WTC11 (cell line): ENCODE measurements around the gene LLGL2. TPM values are rescaled to one million over a fixed set of nuclear protein-coding genes. Genes with fewer than 3 reads are reported as not detected.

Experiments used
- ATAC-seq: fragments of 200-7000 bp; cut with Tn5 transposase; 2 replicates; pipeline ENCODE4 v1.10.0; 2021; ENCODE audit warnings: mild to moderate bottlenecking, moderate library complexity
- CTCF ChIA-PET: fragments of 300-600 bp; sonication (Branson Sonifier 250); formaldehyde crosslinking; loops from one replicate; lab custom pipeline; 2021; ENCODE audit warnings: antibody characterized with exemption; lab: Charles Lee
- POLR2A ChIA-PET: fragments of 350-600 bp; sonication (Branson Sonifier 250); formaldehyde crosslinking; loops from one replicate; lab custom pipeline; 2021; ENCODE audit warnings: antibody characterized with exemption; lab: Charles Lee
- DNase-seq: peaks from one replicate; pipeline ENCODE4 v3.0.0; 2021; ENCODE audit warnings: low spot score
- H3K27ac Mint-ChIP-seq: 2 replicates; pipeline ENCODE4 v1.8.0; 2021; ENCODE audit warnings: mixed read lengths
- H3K27me3 Mint-ChIP-seq: 2 replicates; pipeline ENCODE4 v1.8.0; 2021; ENCODE audit warnings: low read depth, mild to moderate bottlenecking, moderate library complexity, mixed read lengths
- H3K36me3 Mint-ChIP-seq: 2 replicates; pipeline ENCODE4 v1.8.0; 2021; ENCODE audit warnings: mixed read lengths
- H3K4me1 Mint-ChIP-seq: 2 replicates; pipeline ENCODE4 v1.8.0; 2022; ENCODE audit warnings: mixed read lengths
- H3K4me3 Mint-ChIP-seq: 2 replicates; pipeline ENCODE4 v1.8.0; 2021; ENCODE audit warnings: mild to moderate bottlenecking, moderate library complexity, mixed read lengths
- H3K9me3 Mint-ChIP-seq: 2 replicates; pipeline ENCODE4 v1.8.0; 2021; ENCODE audit warnings: mixed read lengths
- CREB1 ChIP-seq: sonication (generic); formaldehyde crosslinking; IDR thresholded peaks from 2 replicates; pipeline ENCODE4 v1.8.0; 2023; ENCODE audit warnings: mild to moderate bottlenecking, missing genetic modification reagents
- ELF4 ChIP-seq: sonication (generic); formaldehyde crosslinking; IDR thresholded peaks from 2 replicates; pipeline ENCODE4 v1.8.1; 2022; ENCODE audit warnings: low read depth, mild to moderate bottlenecking, moderate library complexity, missing genetic modification reagents
- FOXP1 ChIP-seq: sonication (generic); formaldehyde crosslinking; IDR thresholded peaks from 2 replicates; pipeline ENCODE4 v1.8.0; 2022; ENCODE audit warnings: missing genetic modification reagents, mild to moderate bottlenecking, moderate library complexity, borderline replicate concordance
- KAT7 ChIP-seq: sonication (generic); formaldehyde crosslinking; IDR thresholded peaks from 2 replicates; pipeline ENCODE4 v1.8.1; 2023; ENCODE audit warnings: missing genetic modification reagents, mild to moderate bottlenecking, borderline replicate concordance
- TCF7 ChIP-seq: sonication (generic); formaldehyde crosslinking; IDR thresholded peaks from 2 replicates; pipeline ENCODE4 v1.8.0; 2022; ENCODE audit warnings: mild to moderate bottlenecking, low read depth, missing genetic modification reagents, moderate library complexity
- TP53 ChIP-seq: sonication (generic); formaldehyde crosslinking; IDR thresholded peaks from 2 replicates; pipeline ENCODE4 v1.8.1; 2023; ENCODE audit warnings: mild to moderate bottlenecking, missing genetic modification reagents
- ZNF121 ChIP-seq: sonication (generic); formaldehyde crosslinking; IDR thresholded peaks from 2 replicates; pipeline ENCODE4 v1.8.0; 2023; ENCODE audit warnings: missing genetic modification reagents
- ZNF219 ChIP-seq: sonication (generic); formaldehyde crosslinking; IDR thresholded peaks from 2 replicates; pipeline ENCODE4 v1.8.0; 2023; ENCODE audit warnings: missing genetic modification reagents, mild to moderate bottlenecking, borderline replicate concordance
- ZNF232 ChIP-seq: sonication (generic); formaldehyde crosslinking; IDR thresholded peaks from 2 replicates; pipeline ENCODE4 v1.8.0; 2022; ENCODE audit warnings: mild to moderate bottlenecking, missing genetic modification reagents
- ZNF263 ChIP-seq: sonication (generic); formaldehyde crosslinking; IDR thresholded peaks from 2 replicates; pipeline ENCODE4 v1.8.1; 2022; ENCODE audit warnings: low read depth, mild to moderate bottlenecking, moderate library complexity, missing genetic modification reagents
- ZNF396 ChIP-seq: fragments of 250-450 bp; sonication (Bioruptor Pico); IDR thresholded peaks from 2 replicates; pipeline ENCODE4 v1.8.0; 2021; ENCODE audit warnings: mild to moderate bottlenecking, moderate library complexity, borderline replicate concordance
- ZNF416 ChIP-seq: fragments of 250-450 bp; sonication (Bioruptor Pico); IDR thresholded peaks from 2 replicates; pipeline ENCODE4 v1.9.0; 2021; ENCODE audit warnings: mild to moderate bottlenecking, inconsistent platforms
- total RNA-seq: library from RNA; stranded (reverse); gene quantifications from 3 replicates; pipeline ENCODE4 v1.2.3, GENCODE V29; 2021
- TF ChIP-seq, protein P1 (sequence below): sonication (generic); formaldehyde crosslinking; conservative IDR thresholded peaks from 2 replicates; pipeline ENCODE4 v1.8.1; 2023; ENCODE audit warnings: mild to moderate bottlenecking, low read depth, missing genetic modification reagents, moderate library complexity
- TF ChIP-seq, protein P2 (sequence below): fragments of 250-450 bp; sonication (Bioruptor Pico); IDR thresholded peaks from 2 replicates; pipeline ENCODE4 v1.9.0; 2021; ENCODE audit warnings: moderate library complexity, mild to moderate bottlenecking, inconsistent platforms, borderline replicate concordance
- TF ChIP-seq, protein P3 (sequence below): sonication (generic); formaldehyde crosslinking; IDR thresholded peaks from 2 replicates; pipeline ENCODE4 v1.8.1; 2022; ENCODE audit warnings: low read depth, mild to moderate bottlenecking, moderate library complexity, missing genetic modification reagents, borderline replicate concordance
- TF ChIP-seq, protein P4 (sequence below): sonication (generic); formaldehyde crosslinking; IDR thresholded peaks from 2 replicates; pipeline ENCODE4 v1.8.1; 2022; ENCODE audit warnings: mild to moderate bottlenecking, missing genetic modification reagents, moderate library complexity, borderline replicate concordance
- TF ChIP-seq, protein P5 (sequence below): sonication (generic); formaldehyde crosslinking; IDR thresholded peaks from 2 replicates; pipeline ENCODE4 v1.8.0; 2022; ENCODE audit warnings: mild to moderate bottlenecking, missing genetic modification reagents
- TF ChIP-seq, protein P6 (sequence below): fragments of 250-450 bp; sonication (Bioruptor Pico); IDR thresholded peaks from 2 replicates; pipeline ENCODE4 v1.9.0; 2021; ENCODE audit warnings: mild to moderate bottlenecking

Gene LLGL2
- total RNA-seq, 1 experiment from 2014 or later = 103 TPM

DNA sequence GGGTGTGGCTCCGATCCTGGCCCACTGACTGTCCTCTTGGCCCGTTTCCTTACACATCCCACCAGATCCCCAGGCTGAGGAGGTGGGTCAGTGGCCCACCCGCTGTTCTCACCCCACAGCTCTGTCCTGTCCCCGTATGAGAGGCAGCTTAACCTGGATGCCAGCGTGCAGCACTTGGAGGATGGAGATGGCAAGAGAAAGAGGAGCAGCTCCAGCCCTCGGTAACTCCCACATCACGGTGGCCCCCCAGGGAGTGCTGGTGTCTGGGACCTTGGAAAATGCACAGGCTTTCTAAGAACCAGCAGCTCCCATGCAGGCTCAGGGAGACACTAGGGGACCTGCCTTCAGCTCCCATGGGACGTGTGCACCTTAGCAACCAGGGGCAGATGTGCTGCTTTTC lies 4.2 kb upstream of the LLGL2 start:
- H3K27me3 Mint-ChIP-seq = 0 out of 2 replicates have a peak, but pooled peaks cover under 1% of the 10 kb centered on the region
- H3K36me3 Mint-ChIP-seq = peaks cover 31% of the 10 kb centered on the region
- POLR2A ChIA-PET = no interaction called here
- TF ChIP-seq, protein P1, sequence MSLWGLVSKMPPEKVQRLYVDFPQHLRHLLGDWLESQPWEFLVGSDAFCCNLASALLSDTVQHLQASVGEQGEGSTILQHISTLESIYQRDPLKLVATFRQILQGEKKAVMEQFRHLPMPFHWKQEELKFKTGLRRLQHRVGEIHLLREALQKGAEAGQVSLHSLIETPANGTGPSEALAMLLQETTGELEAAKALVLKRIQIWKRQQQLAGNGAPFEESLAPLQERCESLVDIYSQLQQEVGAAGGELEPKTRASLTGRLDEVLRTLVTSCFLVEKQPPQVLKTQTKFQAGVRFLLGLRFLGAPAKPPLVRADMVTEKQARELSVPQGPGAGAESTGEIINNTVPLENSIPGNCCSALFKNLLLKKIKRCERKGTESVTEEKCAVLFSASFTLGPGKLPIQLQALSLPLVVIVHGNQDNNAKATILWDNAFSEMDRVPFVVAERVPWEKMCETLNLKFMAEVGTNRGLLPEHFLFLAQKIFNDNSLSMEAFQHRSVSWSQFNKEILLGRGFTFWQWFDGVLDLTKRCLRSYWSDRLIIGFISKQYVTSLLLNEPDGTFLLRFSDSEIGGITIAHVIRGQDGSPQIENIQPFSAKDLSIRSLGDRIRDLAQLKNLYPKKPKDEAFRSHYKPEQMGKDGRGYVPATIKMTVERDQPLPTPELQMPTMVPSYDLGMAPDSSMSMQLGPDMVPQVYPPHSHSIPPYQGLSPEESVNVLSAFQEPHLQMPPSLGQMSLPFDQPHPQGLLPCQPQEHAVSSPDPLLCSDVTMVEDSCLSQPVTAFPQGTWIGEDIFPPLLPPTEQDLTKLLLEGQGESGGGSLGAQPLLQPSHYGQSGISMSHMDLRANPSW = no peak
- TF ChIP-seq KAT7 (CRISPR knock-in tag) (no peak), FOXP1 (CRISPR knock-in tag) (no peak), ZNF396 (CRISPR knock-in tag) (no peak), TCF7 (CRISPR knock-in tag) (no peak), CREB1 (CRISPR knock-in tag) (no peak), ZNF219 (no peak), TP53 (CRISPR knock-in tag) (no peak), ZNF121 (CRISPR knock-in tag) (no peak)
- TF ChIP-seq, protein P2, sequence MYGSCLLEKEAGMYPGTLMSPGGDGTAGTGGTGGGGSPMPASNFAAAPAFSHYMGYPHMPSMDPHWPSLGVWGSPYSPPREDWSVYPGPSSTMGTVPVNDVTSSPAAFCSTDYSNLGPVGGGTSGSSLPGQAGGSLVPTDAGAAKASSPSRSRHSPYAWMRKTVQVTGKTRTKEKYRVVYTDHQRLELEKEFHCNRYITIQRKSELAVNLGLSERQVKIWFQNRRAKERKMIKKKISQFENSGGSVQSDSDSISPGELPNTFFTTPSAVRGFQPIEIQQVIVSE (CRISPR knock-in tag) = no peak
- TF ChIP-seq, protein P3, sequence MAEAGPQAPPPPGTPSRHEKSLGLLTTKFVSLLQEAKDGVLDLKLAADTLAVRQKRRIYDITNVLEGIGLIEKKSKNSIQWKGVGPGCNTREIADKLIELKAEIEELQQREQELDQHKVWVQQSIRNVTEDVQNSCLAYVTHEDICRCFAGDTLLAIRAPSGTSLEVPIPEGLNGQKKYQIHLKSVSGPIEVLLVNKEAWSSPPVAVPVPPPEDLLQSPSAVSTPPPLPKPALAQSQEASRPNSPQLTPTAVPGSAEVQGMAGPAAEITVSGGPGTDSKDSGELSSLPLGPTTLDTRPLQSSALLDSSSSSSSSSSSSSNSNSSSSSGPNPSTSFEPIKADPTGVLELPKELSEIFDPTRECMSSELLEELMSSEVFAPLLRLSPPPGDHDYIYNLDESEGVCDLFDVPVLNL (CRISPR knock-in tag) = no peak
- TF ChIP-seq, protein P4, sequence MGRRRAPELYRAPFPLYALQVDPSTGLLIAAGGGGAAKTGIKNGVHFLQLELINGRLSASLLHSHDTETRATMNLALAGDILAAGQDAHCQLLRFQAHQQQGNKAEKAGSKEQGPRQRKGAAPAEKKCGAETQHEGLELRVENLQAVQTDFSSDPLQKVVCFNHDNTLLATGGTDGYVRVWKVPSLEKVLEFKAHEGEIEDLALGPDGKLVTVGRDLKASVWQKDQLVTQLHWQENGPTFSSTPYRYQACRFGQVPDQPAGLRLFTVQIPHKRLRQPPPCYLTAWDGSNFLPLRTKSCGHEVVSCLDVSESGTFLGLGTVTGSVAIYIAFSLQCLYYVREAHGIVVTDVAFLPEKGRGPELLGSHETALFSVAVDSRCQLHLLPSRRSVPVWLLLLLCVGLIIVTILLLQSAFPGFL = no peak
- TF ChIP-seq, all 79 proteins: peak for 0
- H3K9me3 Mint-ChIP-seq = no peaks in the 10 kb centered on the region
- peaks cover 19% of the 10 kb centered on the region for H3K4me1 Mint-ChIP-seq
- no peak overlapping the region for H3K4me3 Mint-ChIP-seq
- ATAC-seq (no peak), DNase-seq (no peak)
- no peak overlapping the region for H3K27ac Mint-ChIP-seq
- CTCF ChIA-PET = interaction anchor here (0.7 kb wide), 1 partner anchor 69 kb away, joined by 3 read pairs; no protein-coding TSS in a partner anchor

DNA sequence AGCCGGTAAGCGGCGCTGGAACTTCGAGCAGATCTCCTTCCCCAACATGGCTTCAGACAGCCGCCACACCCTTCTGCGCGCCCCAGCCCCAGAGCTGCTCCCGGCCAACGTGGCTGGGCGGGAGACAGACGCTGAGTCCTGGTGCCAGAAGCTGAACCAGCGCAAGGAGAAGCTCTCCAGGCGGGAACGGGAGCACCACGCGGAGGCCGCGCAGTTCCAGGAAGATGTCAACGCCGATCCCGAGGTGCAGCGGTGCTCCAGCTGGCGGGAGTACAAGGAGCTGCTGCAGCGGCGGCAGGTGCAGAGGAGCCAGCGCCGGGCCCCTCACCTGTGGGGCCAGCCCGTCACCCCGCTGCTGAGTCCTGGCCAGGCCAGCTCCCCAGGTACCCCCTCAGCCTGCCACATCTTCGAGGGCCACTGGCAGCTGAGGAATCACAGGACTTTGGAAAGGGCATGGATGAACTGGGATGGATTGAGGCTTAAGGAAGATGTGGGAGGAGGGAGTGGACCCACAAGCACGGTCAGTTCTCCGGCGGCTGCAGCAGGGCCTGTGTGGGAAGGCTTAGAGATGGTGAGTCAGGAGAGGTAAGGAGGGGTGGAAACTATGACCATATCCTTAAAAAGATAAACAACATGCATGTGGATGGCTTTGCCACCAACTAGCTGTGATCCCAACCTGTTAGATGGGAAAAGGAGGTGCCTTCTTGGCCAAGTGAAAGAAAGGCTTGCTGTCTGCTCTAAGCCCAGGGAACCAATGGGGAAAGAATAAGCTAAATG lies 3.4 kb upstream of the LLGL2 start:
- Mint-ChIP-seq H3K36me3 (peaks cover 31% of the 10 kb centered on the region), H3K27ac (no peak overlapping the region), H3K4me1 (peaks cover 27% of the 10 kb centered on the region), H3K27me3 (0 out of 2 replicates have a peak, but pooled peaks cover 3% of the 10 kb centered on the region), H3K9me3 (no peaks in the 10 kb centered on the region), H3K4me3 (no peak overlapping the region)
- ChIA-PET POLR2A (no interaction called here), CTCF (interaction anchor here (0.7 kb wide), 1 partner anchor 251 kb away, joined by 3 read pairs; the partner anchor contains the start of gene MIF4GD)
- no peak for ATAC-seq
- no peak for DNase-seq
- TF ChIP-seq ELF4 (CRISPR knock-in tag) = no peak
- TF ChIP-seq ZNF263 (CRISPR knock-in tag) = peak; percentile 38; the same call in 1 of the 2 replicates
- no peak for TF ChIP-seq ZNF232
- TF ChIP-seq CREB1 (CRISPR knock-in tag) = no peak
- TF ChIP-seq, protein P5, sequence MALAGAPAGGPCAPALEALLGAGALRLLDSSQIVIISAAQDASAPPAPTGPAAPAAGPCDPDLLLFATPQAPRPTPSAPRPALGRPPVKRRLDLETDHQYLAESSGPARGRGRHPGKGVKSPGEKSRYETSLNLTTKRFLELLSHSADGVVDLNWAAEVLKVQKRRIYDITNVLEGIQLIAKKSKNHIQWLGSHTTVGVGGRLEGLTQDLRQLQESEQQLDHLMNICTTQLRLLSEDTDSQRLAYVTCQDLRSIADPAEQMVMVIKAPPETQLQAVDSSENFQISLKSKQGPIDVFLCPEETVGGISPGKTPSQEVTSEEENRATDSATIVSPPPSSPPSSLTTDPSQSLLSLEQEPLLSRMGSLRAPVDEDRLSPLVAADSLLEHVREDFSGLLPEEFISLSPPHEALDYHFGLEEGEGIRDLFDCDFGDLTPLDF (CRISPR knock-in tag) = no peak
- no peak for TF ChIP-seq ZNF416 (CRISPR knock-in tag)
- TF ChIP-seq, protein P6, sequence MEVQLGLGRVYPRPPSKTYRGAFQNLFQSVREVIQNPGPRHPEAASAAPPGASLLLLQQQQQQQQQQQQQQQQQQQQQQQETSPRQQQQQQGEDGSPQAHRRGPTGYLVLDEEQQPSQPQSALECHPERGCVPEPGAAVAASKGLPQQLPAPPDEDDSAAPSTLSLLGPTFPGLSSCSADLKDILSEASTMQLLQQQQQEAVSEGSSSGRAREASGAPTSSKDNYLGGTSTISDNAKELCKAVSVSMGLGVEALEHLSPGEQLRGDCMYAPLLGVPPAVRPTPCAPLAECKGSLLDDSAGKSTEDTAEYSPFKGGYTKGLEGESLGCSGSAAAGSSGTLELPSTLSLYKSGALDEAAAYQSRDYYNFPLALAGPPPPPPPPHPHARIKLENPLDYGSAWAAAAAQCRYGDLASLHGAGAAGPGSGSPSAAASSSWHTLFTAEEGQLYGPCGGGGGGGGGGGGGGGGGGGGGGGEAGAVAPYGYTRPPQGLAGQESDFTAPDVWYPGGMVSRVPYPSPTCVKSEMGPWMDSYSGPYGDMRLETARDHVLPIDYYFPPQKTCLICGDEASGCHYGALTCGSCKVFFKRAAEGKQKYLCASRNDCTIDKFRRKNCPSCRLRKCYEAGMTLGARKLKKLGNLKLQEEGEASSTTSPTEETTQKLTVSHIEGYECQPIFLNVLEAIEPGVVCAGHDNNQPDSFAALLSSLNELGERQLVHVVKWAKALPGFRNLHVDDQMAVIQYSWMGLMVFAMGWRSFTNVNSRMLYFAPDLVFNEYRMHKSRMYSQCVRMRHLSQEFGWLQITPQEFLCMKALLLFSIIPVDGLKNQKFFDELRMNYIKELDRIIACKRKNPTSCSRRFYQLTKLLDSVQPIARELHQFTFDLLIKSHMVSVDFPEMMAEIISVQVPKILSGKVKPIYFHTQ (CRISPR knock-in tag) = no peak
